ENCODE data around the gene INTS1.

DNA sequence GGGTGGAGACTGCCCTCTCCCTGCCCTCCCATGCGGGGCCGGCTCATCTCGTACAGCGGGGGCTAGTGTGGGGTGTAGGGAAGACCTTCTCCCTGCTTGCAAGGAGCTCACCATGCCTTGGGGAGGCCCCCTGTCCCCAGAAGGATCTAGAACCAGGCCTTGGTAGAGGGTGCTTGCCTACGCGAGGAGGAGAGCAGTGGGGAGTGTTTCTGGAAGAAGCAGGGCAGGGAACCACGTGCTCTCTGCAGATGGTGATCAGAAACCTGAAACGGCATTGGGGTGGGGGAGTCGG, 29.0 kb upstream of the INTS1 start:
- no peak for TF ChIP-seq EP300 (conservative IDR thresholded peaks at IDR 0.05; ENCODE audit: poor library complexity, severe bottlenecking)
- no peak for TF ChIP-seq EZH2 (IDR thresholded peaks at IDR 0.05; ENCODE audit: borderline replicate concordance, insufficient read depth, low read length, poor library complexity, severe bottlenecking)
- TF ChIP-seq, protein P1, sequence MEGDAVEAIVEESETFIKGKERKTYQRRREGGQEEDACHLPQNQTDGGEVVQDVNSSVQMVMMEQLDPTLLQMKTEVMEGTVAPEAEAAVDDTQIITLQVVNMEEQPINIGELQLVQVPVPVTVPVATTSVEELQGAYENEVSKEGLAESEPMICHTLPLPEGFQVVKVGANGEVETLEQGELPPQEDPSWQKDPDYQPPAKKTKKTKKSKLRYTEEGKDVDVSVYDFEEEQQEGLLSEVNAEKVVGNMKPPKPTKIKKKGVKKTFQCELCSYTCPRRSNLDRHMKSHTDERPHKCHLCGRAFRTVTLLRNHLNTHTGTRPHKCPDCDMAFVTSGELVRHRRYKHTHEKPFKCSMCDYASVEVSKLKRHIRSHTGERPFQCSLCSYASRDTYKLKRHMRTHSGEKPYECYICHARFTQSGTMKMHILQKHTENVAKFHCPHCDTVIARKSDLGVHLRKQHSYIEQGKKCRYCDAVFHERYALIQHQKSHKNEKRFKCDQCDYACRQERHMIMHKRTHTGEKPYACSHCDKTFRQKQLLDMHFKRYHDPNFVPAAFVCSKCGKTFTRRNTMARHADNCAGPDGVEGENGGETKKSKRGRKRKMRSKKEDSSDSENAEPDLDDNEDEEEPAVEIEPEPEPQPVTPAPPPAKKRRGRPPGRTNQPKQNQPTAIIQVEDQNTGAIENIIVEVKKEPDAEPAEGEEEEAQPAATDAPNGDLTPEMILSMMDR (IDR thresholded peaks at IDR 0.05; ENCODE audit: poor library complexity, severe bottlenecking), result no peak
- no peak for TF ChIP-seq POLR2AphosphoS5 (IDR thresholded peaks at IDR 0.05)
